ENCODE data around the gene DAND5. TPM values are rescaled to one million over a fixed set of nuclear protein-coding genes. Genes with fewer than 3 reads are reported as not detected.

DAND5 gene
- total RNA-seq, 1 experiment from 2014 or later, result 0.52 TPM

- H4K20me1 ChIP-seq (ENCODE audit: insufficient read depth, low read depth, low read length), result no peaks in the 10 kb centered on the region
- DNase-seq, result peak; percentile 91
- peaks cover 5% of the 10 kb centered on the region for H3K4me1 ChIP-seq (ENCODE audit: low read length)
- peak overlapping the region; percentile 51; the same call in 1 of the 2 replicates for H3K4me3 ChIP-seq (ENCODE audit: low read length)
- H3K9ac ChIP-seq (ENCODE audit: low read length), result no peak overlapping the region
- H3K79me2 ChIP-seq (ENCODE audit: low read length), result no peaks in the 10 kb centered on the region
- no peaks in the 10 kb centered on the region for H3K9me2 ChIP-seq (replicated peaks; ENCODE audit: insufficient read depth, low read length)
- H2AFZ ChIP-seq (ENCODE audit: low read length), result no peak overlapping the region
- H3K36me3 ChIP-seq (ENCODE audit: insufficient read depth, low read length), result no peaks in the 10 kb centered on the region
- no peaks in the 10 kb centered on the region for H3K9me3 ChIP-seq (ENCODE audit: low read length)
- no peak overlapping the region for H3K27ac ChIP-seq (ENCODE audit: low read length)
- no peaks in the 10 kb centered on the region for H3K27me3 ChIP-seq (ENCODE audit: low read length)
- H3K4me2 ChIP-seq (ENCODE audit: low read depth, low read length, poor library complexity, severe bottlenecking), result peak overlapping the region; percentile 54
These were observed 14.3 kb downstream of the DAND5 start for GRCh38 chr19:12983542-12984142.

GRCh38 chr19:12984143-12984627 lies 14.8 kb downstream of the DAND5 start:
- H3K9me3 ChIP-seq (ENCODE audit: low read length), result no peaks in the 10 kb centered on the region; the same call in 1 of the 2 replicates
- no peaks in the 10 kb centered on the region for H3K9me2 ChIP-seq (replicated peaks; ENCODE audit: insufficient read depth, low read length)
- no peak overlapping the region for H3K4me3 ChIP-seq (ENCODE audit: low read length)
- H3K27me3 ChIP-seq (ENCODE audit: low read length), result no peaks in the 10 kb centered on the region
- DNase-seq, result no peak
- no peaks in the 10 kb centered on the region for H3K79me2 ChIP-seq (ENCODE audit: low read length)
- no peak overlapping the region for H3K4me2 ChIP-seq (ENCODE audit: low read depth, low read length, poor library complexity, severe bottlenecking)
- peaks cover 5% of the 10 kb centered on the region for H3K4me1 ChIP-seq (ENCODE audit: low read length)
- no peak overlapping the region for H3K9ac ChIP-seq (ENCODE audit: low read length)
- H3K36me3 ChIP-seq (ENCODE audit: insufficient read depth, low read length), result no peaks in the 10 kb centered on the region
- H4K20me1 ChIP-seq (ENCODE audit: insufficient read depth, low read depth, low read length), result no peaks in the 10 kb centered on the region
- H2AFZ ChIP-seq (ENCODE audit: low read length), result no peak overlapping the region
- no peak overlapping the region for H3K27ac ChIP-seq (ENCODE audit: low read length)

- Histone ChIP-seq H3K4me3 (ENCODE audit: low read length) (no peak overlapping the region), H3K4me1 (ENCODE audit: low read length) (peaks cover 5% of the 10 kb centered on the region), H3K9ac (ENCODE audit: low read length) (no peak overlapping the region), H3K9me2 (replicated peaks; ENCODE audit: insufficient read depth, low read length) (no peaks in the 10 kb centered on the region), H3K79me2 (ENCODE audit: low read length) (no peaks in the 10 kb centered on the region), H2AFZ (ENCODE audit: low read length) (no peak overlapping the region), H3K36me3 (ENCODE audit: insufficient read depth, low read length) (no peaks in the 10 kb centered on the region), H3K27ac (ENCODE audit: low read length) (no peak overlapping the region), H3K27me3 (ENCODE audit: low read length) (no peaks in the 10 kb centered on the region), H4K20me1 (ENCODE audit: insufficient read depth, low read depth, low read length) (no peaks in the 10 kb centered on the region), H3K9me3 (ENCODE audit: low read length) (no peaks in the 10 kb centered on the region; the same call in 1 of the 2 replicates), H3K4me2 (ENCODE audit: low read depth, low read length, poor library complexity, severe bottlenecking) (no peak overlapping the region)
- DNase-seq, result no peak
These were observed 15.3 kb downstream of the DAND5 start for GRCh38 chr19:12984683-12985048.

DNA sequence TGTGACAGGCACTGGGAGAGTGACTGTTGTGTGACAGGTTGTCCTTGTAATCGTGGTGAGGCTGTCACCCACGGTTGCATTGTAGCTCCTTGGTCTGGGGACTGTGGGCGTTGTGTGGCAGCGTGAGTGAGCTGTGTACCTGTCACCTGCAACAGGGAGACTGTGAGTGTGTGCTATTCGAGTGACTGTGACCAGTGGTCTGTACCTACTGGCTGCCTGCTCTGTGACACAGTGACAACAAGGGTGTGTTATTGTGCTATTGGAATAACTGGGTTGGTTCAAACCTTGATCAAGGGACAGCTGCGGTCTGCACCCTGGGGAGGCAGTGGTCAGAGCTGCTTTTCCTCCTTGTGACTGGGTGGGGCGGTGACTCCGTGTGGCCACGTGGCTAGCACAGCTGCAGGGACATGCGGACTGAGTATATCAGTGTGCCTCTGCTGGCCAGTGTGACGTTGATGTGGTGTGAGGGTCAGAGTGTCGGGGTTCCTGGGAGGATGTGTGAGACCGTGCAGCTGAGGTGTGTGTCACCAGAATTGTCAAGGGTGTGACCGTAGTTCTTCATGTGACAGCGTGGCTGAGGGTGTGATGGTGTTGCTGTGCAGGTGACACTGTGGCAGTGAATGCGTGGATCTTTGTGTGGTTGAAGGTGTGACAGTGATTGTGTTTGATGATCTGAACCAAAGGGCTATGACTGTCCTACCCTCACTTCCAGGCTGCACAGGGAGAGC lies 15.8 kb downstream of the DAND5 start:
- Histone ChIP-seq H2AFZ (ENCODE audit: low read length) (no peak overlapping the region), H4K20me1 (ENCODE audit: insufficient read depth, low read depth, low read length) (no peaks in the 10 kb centered on the region), H3K27me3 (ENCODE audit: low read length) (no peaks in the 10 kb centered on the region), H3K9me3 (ENCODE audit: low read length) (no peaks in the 10 kb centered on the region; the same call in 1 of the 2 replicates), H3K4me3 (ENCODE audit: low read length) (no peak overlapping the region), H3K36me3 (ENCODE audit: insufficient read depth, low read length) (no peaks in the 10 kb centered on the region), H3K4me2 (ENCODE audit: low read depth, low read length, poor library complexity, severe bottlenecking) (no peak overlapping the region), H3K27ac (ENCODE audit: low read length) (no peak overlapping the region), H3K4me1 (ENCODE audit: low read length) (peaks cover 5% of the 10 kb centered on the region), H3K79me2 (ENCODE audit: low read length) (no peaks in the 10 kb centered on the region), H3K9ac (ENCODE audit: low read length) (no peak overlapping the region), H3K9me2 (replicated peaks; ENCODE audit: insufficient read depth, low read length) (no peaks in the 10 kb centered on the region)
- DNase-seq, result no peak

DNA sequence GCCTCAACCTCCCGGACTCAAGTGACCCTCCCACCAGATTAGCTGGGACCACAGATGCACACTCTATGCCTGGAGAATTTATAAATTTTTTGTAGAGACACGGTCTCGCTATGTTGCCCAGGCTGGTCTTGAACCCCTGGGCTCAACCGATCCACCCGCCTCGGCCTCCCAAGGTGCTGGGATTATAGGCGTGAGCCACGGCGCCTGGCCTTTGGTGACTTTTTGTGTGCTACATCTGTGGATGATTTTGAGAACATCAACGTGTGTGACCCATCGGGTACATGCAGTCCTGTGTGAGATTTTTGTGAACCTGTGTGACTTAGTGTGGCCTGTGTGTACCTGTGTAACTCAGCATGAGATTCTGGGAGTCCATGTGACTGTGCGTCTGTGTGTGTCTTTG lies 17.4 kb downstream of the DAND5 start:
- Histone ChIP-seq H2AFZ (ENCODE audit: low read length) (no peak overlapping the region), H4K20me1 (ENCODE audit: insufficient read depth, low read depth, low read length) (no peaks in the 10 kb centered on the region), H3K36me3 (ENCODE audit: insufficient read depth, low read length) (no peaks in the 10 kb centered on the region), H3K27me3 (ENCODE audit: low read length) (no peaks in the 10 kb centered on the region), H3K79me2 (ENCODE audit: low read length) (no peaks in the 10 kb centered on the region), H3K9me3 (ENCODE audit: low read length) (no peaks in the 10 kb centered on the region; the same call in 1 of the 2 replicates), H3K27ac (ENCODE audit: low read length) (no peak overlapping the region), H3K4me2 (ENCODE audit: low read depth, low read length, poor library complexity, severe bottlenecking) (no peak overlapping the region), H3K9me2 (replicated peaks; ENCODE audit: insufficient read depth, low read length) (no peaks in the 10 kb centered on the region), H3K4me3 (ENCODE audit: low read length) (no peak overlapping the region), H3K9ac (ENCODE audit: low read length) (no peak overlapping the region), H3K4me1 (ENCODE audit: low read length) (peaks cover 5% of the 10 kb centered on the region)
- DNase-seq, result no peak

DNA sequence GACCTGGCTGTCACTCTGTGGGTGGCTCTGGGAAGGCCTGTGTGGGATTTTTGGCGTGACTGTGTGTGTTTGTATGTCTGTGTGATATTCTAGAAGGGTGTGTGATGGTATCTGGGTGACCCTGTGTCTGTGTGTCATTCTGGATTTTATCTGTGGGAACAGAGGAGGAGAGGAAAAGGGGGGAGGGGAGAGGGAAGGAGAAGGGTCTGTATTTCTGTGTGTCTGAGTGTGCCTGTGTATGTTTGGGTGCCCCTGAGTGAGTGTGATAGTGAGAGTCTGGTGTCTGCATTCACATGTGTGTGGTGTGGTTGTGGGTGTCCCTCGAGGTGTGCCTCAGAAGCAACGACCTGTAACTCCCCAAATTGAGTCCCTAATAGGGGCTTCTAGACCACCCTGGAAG lies 17.8 kb downstream of the DAND5 start:
- Histone ChIP-seq H3K9me2 (replicated peaks; ENCODE audit: insufficient read depth, low read length) (no peaks in the 10 kb centered on the region), H3K9me3 (ENCODE audit: low read length) (no peaks in the 10 kb centered on the region; the same call in 1 of the 2 replicates), H3K27ac (ENCODE audit: low read length) (no peak overlapping the region), H3K79me2 (ENCODE audit: low read length) (no peaks in the 10 kb centered on the region), H2AFZ (ENCODE audit: low read length) (no peak overlapping the region), H3K9ac (ENCODE audit: low read length) (no peak overlapping the region), H3K4me3 (ENCODE audit: low read length) (no peak overlapping the region), H3K36me3 (ENCODE audit: insufficient read depth, low read length) (no peaks in the 10 kb centered on the region), H4K20me1 (ENCODE audit: insufficient read depth, low read depth, low read length) (no peaks in the 10 kb centered on the region), H3K27me3 (ENCODE audit: low read length) (no peaks in the 10 kb centered on the region), H3K4me1 (ENCODE audit: low read length) (peaks cover 5% of the 10 kb centered on the region), H3K4me2 (ENCODE audit: low read depth, low read length, poor library complexity, severe bottlenecking) (no peak overlapping the region)
- no peak for DNase-seq

DNA sequence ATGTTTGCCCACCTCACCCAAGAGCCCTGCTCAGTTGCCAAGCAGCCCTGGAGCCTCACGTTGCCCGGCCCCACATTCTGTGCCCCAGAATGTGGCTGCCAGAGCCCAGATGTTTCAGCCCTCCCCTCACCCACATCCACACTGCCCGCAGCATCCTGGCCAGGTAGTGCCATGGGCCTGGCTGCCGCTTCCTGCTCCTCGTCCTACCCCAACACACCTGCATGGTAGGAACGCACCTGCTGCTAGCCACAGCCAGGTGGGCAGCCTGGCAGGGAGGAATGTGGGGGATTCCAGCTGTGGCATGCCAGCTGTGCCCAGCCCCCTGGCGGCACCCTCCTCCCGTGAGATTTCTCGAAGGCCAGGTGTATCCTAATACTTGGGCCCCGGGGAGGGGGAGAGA lies 18.4 kb downstream of the DAND5 start:
- H3K4me3 ChIP-seq (ENCODE audit: low read length), result no peak overlapping the region
- no peaks in the 10 kb centered on the region for H3K79me2 ChIP-seq (ENCODE audit: low read length)
- no peaks in the 10 kb centered on the region for H3K36me3 ChIP-seq (ENCODE audit: insufficient read depth, low read length)
- no peak overlapping the region for H3K4me2 ChIP-seq (ENCODE audit: low read depth, low read length, poor library complexity, severe bottlenecking)
- H2AFZ ChIP-seq (ENCODE audit: low read length), result no peak overlapping the region
- H3K9ac ChIP-seq (ENCODE audit: low read length), result no peak overlapping the region
- H3K4me1 ChIP-seq (ENCODE audit: low read length), result peaks cover 5% of the 10 kb centered on the region
- no peaks in the 10 kb centered on the region; the same call in 1 of the 2 replicates for H3K9me3 ChIP-seq (ENCODE audit: low read length)
- H3K27me3 ChIP-seq (ENCODE audit: low read length), result no peaks in the 10 kb centered on the region
- H3K27ac ChIP-seq (ENCODE audit: low read length), result no peak overlapping the region
- no peaks in the 10 kb centered on the region for H3K9me2 ChIP-seq (replicated peaks; ENCODE audit: insufficient read depth, low read length)
- no peak for DNase-seq
- no peaks in the 10 kb centered on the region for H4K20me1 ChIP-seq (ENCODE audit: insufficient read depth, low read depth, low read length)

GRCh38 chr19:12990431-12990830 lies 21.1 kb downstream of the DAND5 start:
- peaks cover 2% of the 10 kb centered on the region; the same call in 1 of the 2 replicates for H3K4me1 ChIP-seq (ENCODE audit: low read length)
- no peak overlapping the region for H3K4me3 ChIP-seq (ENCODE audit: low read length)
- no peaks in the 10 kb centered on the region for H3K36me3 ChIP-seq (ENCODE audit: insufficient read depth, low read length)
- H3K9me3 ChIP-seq (ENCODE audit: low read length), result no peaks in the 10 kb centered on the region; the same call in 1 of the 2 replicates
- H3K9ac ChIP-seq (ENCODE audit: low read length), result no peak overlapping the region
- no peaks in the 10 kb centered on the region for H3K9me2 ChIP-seq (replicated peaks; ENCODE audit: insufficient read depth, low read length)
- H4K20me1 ChIP-seq (ENCODE audit: insufficient read depth, low read depth, low read length), result no peaks in the 10 kb centered on the region
- no peak for DNase-seq
- H3K4me2 ChIP-seq (ENCODE audit: low read depth, low read length, poor library complexity, severe bottlenecking), result no peak overlapping the region
- no peak overlapping the region for H2AFZ ChIP-seq (ENCODE audit: low read length)
- no peak overlapping the region for H3K27ac ChIP-seq (ENCODE audit: low read length)
- no peaks in the 10 kb centered on the region for H3K27me3 ChIP-seq (ENCODE audit: low read length)
- no peaks in the 10 kb centered on the region for H3K79me2 ChIP-seq (ENCODE audit: low read length)

Measured in Karpas-422 (cell line).